HCT116 (cell line): Measurements from ENCODE around the gene PON3. TPM values are rescaled to one million over a fixed set of nuclear protein-coding genes. Genes with fewer than 3 reads are reported as not detected.

ENCODE experiments used
- ATAC-seq: fragments of 200-7000 bp; cut with Tn5 transposase; 2 replicates; pipeline ENCODE4 v1.9.1; 2020; ENCODE audit warnings: mild to moderate bottlenecking, moderate library complexity
- BruUV-seq: library from RNA; stranded (reverse); fragments of 400-500 nt; replicated peaks from 2 replicates; lab custom pipeline; 2021; lab: Mats Ljungman, UMichigan
- CTCF ChIA-PET: fragments of 300-600 bp; sonication (Branson Sonifier 250); formaldehyde crosslinking; loops from one replicate; lab custom pipeline; 2021; ENCODE audit warnings: antibody characterized with exemption; lab: Charles Lee
- POLR2A ChIA-PET: fragments of 300-600, 350-600 bp; sonication (Branson Sonifier 250); formaldehyde crosslinking; loops from one replicate; lab custom pipeline; 2021; ENCODE audit warnings: antibody characterized with exemption; lab: Charles Lee
- RAD21 ChIA-PET, 2 experiments: fragments of 300-600 bp; sonication (Branson Sonifier 250); formaldehyde crosslinking; loops; one replicate each; lab custom pipeline; 2023; ENCODE audit warnings: low total read pairs in 2 of 2; ENCODE audit not compliant: uncharacterized antibody in 2 of 2, unreplicated experiment in 2 of 2, low non-redundant PET in 1 of 2; lab: Charles Lee
- DNase-seq: peaks from one replicate; pipeline ENCODE4 v3.0.0-alpha.2; 2010; ENCODE audit warnings: low read depth, low spot score
- H2AFZ ChIP-seq: fragments of 200-600 bp; shearing (Covaris generic), sonication (generic); 2 replicates; pipeline ENCODE4 v1.6.1; 2017; ENCODE audit warnings: low read depth, mixed run types, mixed read lengths, antibody characterized with exemption, low read length; ENCODE audit not compliant: poor library complexity, severe bottlenecking
- H3K27ac ChIP-seq: 2 replicates; pipeline ENCODE4 v1.5.1; 2012; ENCODE audit warnings: low read depth, low read length
- H3K27me3 ChIP-seq: fragments of 200-600 bp; sonication (generic); 2 replicates; pipeline ENCODE4 v1.6.1; 2016; ENCODE audit warnings: mixed run types, low read length, mixed read lengths; ENCODE audit not compliant: insufficient read depth
- H3K36me3 ChIP-seq, 2 experiments: fragments of 200-500 bp in 1 of 2; fragments of 200-600 bp in 1 of 2; sonication (Bioruptor generic) in 1 of 2; sonication (generic) in 1 of 2; 2 replicates each; pipeline versions ENCODE4 v1.5.1 to v1.6.1; 2014 to 2016; ENCODE audit warnings: low read length in 2 of 2, inconsistent platforms in 1 of 2, mixed read lengths in 1 of 2, mixed run types in 1 of 2; ENCODE audit not compliant: insufficient read depth in 2 of 2, control insufficient read depth in 1 of 2
- H3K4me1 ChIP-seq, 2 experiments: fragments of 200-600 bp in 1 of 2; sonication (generic) in 1 of 2; 2 replicates each; pipeline versions ENCODE4 v1.5.1 to v1.6.1; 2012 to 2017; ENCODE audit warnings: low read length in 2 of 2, inconsistent platforms in 1 of 2, mild to moderate bottlenecking in 1 of 2, mixed read lengths in 1 of 2, mixed run types in 1 of 2, moderate library complexity in 1 of 2; ENCODE audit not compliant: insufficient read depth in 2 of 2, control insufficient read depth in 1 of 2
- H3K4me2 ChIP-seq: fragments of 200-600 bp; sonication (generic); 2 replicates; pipeline ENCODE4 v1.6.1; 2017; ENCODE audit warnings: mixed run types, low read length, mixed read lengths
- H3K4me3 ChIP-seq, 2 experiments: fragments of 200-600 bp in 1 of 2; sonication (generic) in 1 of 2; replicated peaks in 1 of 2; 2 replicates each; pipeline ENCODE4 v1.5.1; 2011 to 2016; ENCODE audit warnings: low read length in 2 of 2, control low read depth in 1 of 2, low read depth in 1 of 2, mild to moderate bottlenecking in 1 of 2, mixed read lengths in 1 of 2, mixed run types in 1 of 2
- H3K79me2 ChIP-seq: fragments of 200-600 bp; sonication (generic); 2 replicates; pipeline ENCODE4 v1.6.1; 2017; ENCODE audit warnings: mild to moderate bottlenecking, mixed run types, low read length, moderate library complexity, mixed read lengths; ENCODE audit not compliant: insufficient read depth
- H3K9ac ChIP-seq: fragments of 200-600 bp; sonication (generic); 2 replicates; pipeline ENCODE4 v1.6.1; 2016; ENCODE audit warnings: low read length, mixed read lengths
- H3K9me2 ChIP-seq: fragments of 200-600 bp; sonication (generic), shearing (Covaris generic); 2 replicates; pipeline ENCODE4 v1.6.1; 2017; ENCODE audit warnings: mixed run types, mild to moderate bottlenecking, moderate library complexity; ENCODE audit not compliant: insufficient read depth
- H3K9me3 ChIP-seq, 2 experiments: fragments of 200-500 bp in 1 of 2; fragments of 200-600 bp in 1 of 2; sonication (Bioruptor generic) in 1 of 2; sonication (generic) in 1 of 2; 2 replicates each; pipeline ENCODE4 v1.6.1; 2014 to 2017; ENCODE audit warnings: low read length in 2 of 2, mixed read lengths in 2 of 2, inconsistent platforms in 1 of 2, low read depth in 1 of 2, mild to moderate bottlenecking in 1 of 2, mixed run types in 1 of 2, moderate library complexity in 1 of 2; ENCODE audit not compliant: control insufficient read depth in 1 of 2, insufficient read depth in 1 of 2
- H4K20me1 ChIP-seq: fragments of 200-600 bp; sonication (generic), shearing (Covaris generic); 2 replicates; pipeline ENCODE4 v1.6.1; 2017; ENCODE audit warnings: mixed run types, mild to moderate bottlenecking, moderate library complexity; ENCODE audit not compliant: insufficient read depth
- CBX3 ChIP-seq: IDR thresholded peaks from 2 replicates; pipeline ENCODE4 v1.6.1; 2012; ENCODE audit warnings: low read depth
- CTCF ChIP-seq, 3 experiments: fragments of 200-600 bp in 1 of 3; sonication (generic) in 1 of 3; IDR thresholded peaks in 2 of 3; conservative IDR thresholded peaks in 1 of 3; 2 replicates each; pipeline ENCODE4 v1.5.1; 2012 to 2017; ENCODE audit warnings: low read depth in 2 of 3, low read length in 2 of 3, antibody characterized with exemption in 1 of 3, borderline replicate concordance in 1 of 3, control low read depth in 1 of 3, mild to moderate bottlenecking in 1 of 3, mixed read lengths in 1 of 3, mixed run types in 1 of 3, moderate library complexity in 1 of 3; ENCODE audit not compliant: insufficient read depth in 1 of 3
- REST ChIP-seq: IDR thresholded peaks from 2 replicates; pipeline ENCODE4 v1.6.1; 2012; ENCODE audit warnings: low read depth
- SIN3A ChIP-seq: IDR thresholded peaks from 2 replicates; pipeline ENCODE4 v1.6.1; 2012; ENCODE audit warnings: low read depth
- intact Hi-C: fragments of 100-400 bp; cut with micrococcal nuclease; formaldehyde crosslinking; loops from 2 replicates; pipeline ENCODE4 v1.10.0; 2022
- total RNA-seq: library from RNA; stranded (reverse); gene quantifications from one replicate; pipeline ENCODE4 v1.2.1, GENCODE V29; 2021; ENCODE audit not compliant: unreplicated experiment

PON3 gene
- total RNA-seq, 1 experiment from 2014 or later, result 2.6 TPM

GRCh38 chr7:95441042-95441823 is 45.1 kb upstream of the PON3 start:
- ChIA-PET RAD21 (no interaction called here), POLR2A (no interaction called here), CTCF (no interaction called here)
- ATAC-seq (no peak), DNase-seq (no peak)
- Histone ChIP-seq H3K9me3 (no peaks in the 10 kb centered on the region), H2AFZ (no peak overlapping the region), H3K27me3 (no peaks in the 10 kb centered on the region), H4K20me1 (no peaks in the 10 kb centered on the region), H3K27ac (no peak overlapping the region), H3K9ac (no peak overlapping the region), H3K79me2 (no peaks in the 10 kb centered on the region), H3K9me2 (no peaks in the 10 kb centered on the region), H3K4me3 (no peak overlapping the region), H3K4me1 (no peaks in the 10 kb centered on the region), H3K36me3 (no peaks in the 10 kb centered on the region), H3K4me2 (no peak overlapping the region)
- no TSS peak for BruUV-seq
- TF ChIP-seq CTCF (IDR thresholded peaks at IDR 0.05 in 2 of 3, conservative IDR thresholded peaks at IDR 0.05 in 1 of 3; ENCODE audit: borderline replicate concordance in 1 of 3, insufficient read depth in 1 of 3, low read depth in 2 of 3, low read length in 2 of 3) (no peak), SIN3A (no peak), REST (no peak), CBX3 (no peak)
- intact Hi-C loops, result no loop called here
